Fibroblast of skin of left biceps (primary cell): Measurements from ENCODE around the gene PITX1.

Experiments used
- DNase-seq, 2 experiments: peaks; one replicate each; pipeline ENCODE4 v3.0.0-alpha.2; 2013; ENCODE audit warnings: low read depth in 2 of 2

Gene PITX1

GRCh38 chr5:135062216-135063055, 28.4 kb upstream of the PITX1 start:
- DNase-seq = no peak

- no peak for DNase-seq
Measured at GRCh38 chr5:135061001-135061400, 27.0 kb upstream of the PITX1 start.

- DNase-seq = no peak
Measured at GRCh38 chr5:135060021-135060420, 26.0 kb upstream of the PITX1 start.

- DNase-seq = no peak
Measured at GRCh38 chr5:135059000-135059923, 25.2 kb upstream of the PITX1 start.

- no peak for DNase-seq
Measured at GRCh38 chr5:135058331-135058732, 24.3 kb upstream of the PITX1 start.

- no peak for DNase-seq
Measured at GRCh38 chr5:135057233-135057632, 23.2 kb upstream of the PITX1 start.

- no peak for DNase-seq
Measured at GRCh38 chr5:135056316-135057030, 22.4 kb upstream of the PITX1 start.

- no peak for DNase-seq
Measured at GRCh38 chr5:135055396-135055795, 21.4 kb upstream of the PITX1 start.

GRCh38 chr5:135054546-135054945, 20.5 kb upstream of the PITX1 start:
- no peak for DNase-seq

- DNase-seq = no peak
Measured at GRCh38 chr5:135053989-135054388, 20.0 kb upstream of the PITX1 start.

GRCh38 chr5:135053278-135053677, 19.2 kb upstream of the PITX1 start:
- no peak for DNase-seq

- no peak for DNase-seq
Measured at GRCh38 chr5:135052511-135053145, 18.6 kb upstream of the PITX1 start.

- DNase-seq = no peak
Measured at GRCh38 chr5:135051872-135052271, 17.8 kb upstream of the PITX1 start.

- DNase-seq = no peak
Measured at GRCh38 chr5:135051399-135051798, 17.4 kb upstream of the PITX1 start.

GRCh38 chr5:135050244-135050767, 16.3 kb upstream of the PITX1 start:
- DNase-seq = no peak

GRCh38 chr5:135048930-135049329, 14.9 kb upstream of the PITX1 start:
- no peak for DNase-seq

- no peak for DNase-seq
Measured at GRCh38 chr5:135048286-135048685, 14.3 kb upstream of the PITX1 start.

GRCh38 chr5:135047347-135047695, 13.3 kb upstream of the PITX1 start:
- no peak for DNase-seq

GRCh38 chr5:135046661-135047346, 12.8 kb upstream of the PITX1 start:
- DNase-seq = no peak

- no peak for DNase-seq
Measured at GRCh38 chr5:135045488-135045887, 11.5 kb upstream of the PITX1 start.

GRCh38 chr5:135042595-135042994, 8.6 kb upstream of the PITX1 start:
- no peak for DNase-seq
